Measurements from ENCODE around the gene PRKCZ. TPM values are rescaled to one million over a fixed set of nuclear protein-coding genes. Genes with fewer than 3 reads are reported as not detected.

PRKCZ gene
- total RNA-seq, 2 experiments from 2014 or later = 6.8 to 7.0 TPM

DNA sequence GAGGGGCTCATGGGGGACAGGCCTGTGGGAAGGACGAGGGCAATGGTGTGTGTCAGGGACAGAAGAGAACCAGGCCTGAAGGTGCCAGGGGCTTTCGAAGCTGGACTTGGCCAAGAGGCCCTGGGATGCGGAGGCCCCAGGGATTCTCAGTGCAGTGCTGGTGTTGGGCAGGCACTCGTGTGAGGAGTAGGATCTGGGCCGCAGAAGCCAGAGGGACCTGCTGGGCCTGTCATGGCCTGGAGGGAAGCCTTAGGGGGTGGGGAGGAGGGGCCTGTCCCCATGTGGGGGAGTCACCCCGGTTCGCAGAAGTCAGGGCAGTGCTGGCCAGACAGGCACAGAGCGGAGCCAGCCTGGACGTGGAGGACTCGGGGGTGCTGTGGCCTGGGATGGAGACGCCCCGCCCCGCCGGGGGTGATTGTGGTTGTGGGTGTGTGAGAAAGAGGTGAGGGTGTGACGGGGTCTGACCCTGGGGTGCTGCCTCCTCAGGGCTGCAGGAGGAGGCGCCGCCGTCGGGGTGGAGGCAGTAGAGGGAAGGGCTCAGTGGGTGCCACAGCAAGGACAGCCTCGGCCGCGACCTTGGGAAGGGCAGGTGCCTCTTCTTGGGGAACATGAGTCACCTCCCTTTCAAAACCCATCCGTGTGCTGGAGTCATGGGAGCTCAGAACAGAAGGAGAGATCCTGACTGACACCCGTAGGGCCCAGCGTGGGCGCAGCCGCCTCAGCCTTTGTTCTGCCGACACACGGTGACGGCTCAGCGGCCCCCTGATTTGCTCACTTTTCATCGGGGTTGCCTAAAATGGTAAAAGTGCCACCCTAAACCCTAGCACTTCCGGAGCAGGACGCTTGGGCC is 110.5 kb downstream of the PRKCZ start:
- H3K27ac Mint-ChIP-seq = no peak overlapping the region
- H3K9me3 Mint-ChIP-seq = no peaks in the 10 kb centered on the region
- intact Hi-C loops (cut with micrococcal nuclease) = loop anchor here (10.0 kb wide), 1 partner anchor 206 kb away; no protein-coding TSS in a partner anchor
- no peak for DNase-seq
- H3K4me1 Mint-ChIP-seq (ENCODE audit: low read depth) = peaks cover 6% of the 10 kb centered on the region
- H3K27me3 Mint-ChIP-seq (ENCODE audit: low read depth) = no peaks in the 10 kb centered on the region
- H3K36me3 Mint-ChIP-seq (ENCODE audit: low read depth) = peaks cover 2% of the 10 kb centered on the region
- H3K4me3 Mint-ChIP-seq = no peak overlapping the region
- CTCF ChIA-PET = interaction anchor here (2.0 to 2.3 kb wide), 2 partner anchors 14 to 20 kb away, joined by 6 to 9 read pairs; no protein-coding TSS in a partner anchor

DNA sequence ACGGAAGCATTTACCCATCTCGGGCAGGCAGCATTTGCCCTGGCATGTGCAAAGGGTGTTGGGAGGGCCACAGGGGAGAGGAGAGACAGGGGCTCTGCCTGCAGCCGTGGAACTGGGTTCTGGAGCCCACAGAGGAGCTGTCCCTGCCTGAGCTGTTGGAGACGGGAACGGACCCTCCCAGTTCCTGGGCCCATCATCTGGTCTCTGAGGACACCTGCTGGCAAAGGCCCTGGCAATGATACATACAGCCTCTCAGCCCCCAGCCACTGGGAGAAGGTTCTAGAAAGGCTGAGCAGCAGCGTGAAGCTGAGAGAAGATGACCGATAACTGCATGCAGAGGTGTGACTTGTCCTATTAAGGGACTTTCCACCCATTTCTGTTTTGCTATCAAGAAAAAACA is 113.0 kb downstream of the PRKCZ start:
- H3K9me3 Mint-ChIP-seq = no peaks in the 10 kb centered on the region
- no peak overlapping the region for H3K4me3 Mint-ChIP-seq
- intact Hi-C loops (cut with micrococcal nuclease) = loop anchor here (10.0 kb wide), 1 partner anchor 208 kb away; no protein-coding TSS in a partner anchor
- no peak overlapping the region for H3K27ac Mint-ChIP-seq
- no peaks in the 10 kb centered on the region for H3K27me3 Mint-ChIP-seq (ENCODE audit: low read depth)
- DNase-seq = no peak
- peaks cover 6% of the 10 kb centered on the region for H3K4me1 Mint-ChIP-seq (ENCODE audit: low read depth)
- peaks cover 2% of the 10 kb centered on the region for H3K36me3 Mint-ChIP-seq (ENCODE audit: low read depth)
- CTCF ChIA-PET = interaction anchor here (0.6 to 1.7 kb wide), 5 partner anchors 11 to 594 kb away, joined by 3 to 7 read pairs (median 3); no protein-coding TSS in a partner anchor

DNA sequence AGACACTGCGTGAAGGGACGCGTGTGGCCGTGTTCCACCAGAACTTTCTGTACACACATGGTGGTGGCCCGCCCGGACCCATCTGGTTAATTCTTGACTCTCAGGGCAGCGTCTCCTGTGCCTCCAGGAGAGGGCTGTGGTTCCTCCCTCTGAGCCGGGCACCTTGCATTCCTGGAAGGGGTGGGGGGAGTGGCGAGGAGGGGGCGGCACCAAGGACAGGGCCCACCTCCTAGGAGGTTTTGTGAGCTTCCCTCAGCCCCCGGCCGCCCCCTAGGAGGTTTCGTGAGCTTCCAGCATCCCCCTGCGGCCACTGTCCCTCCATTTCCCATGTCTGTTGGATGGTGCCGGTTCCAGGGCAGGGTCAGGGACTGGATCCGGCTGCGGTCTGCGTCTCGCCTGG is 115.4 kb downstream of the PRKCZ start:
- intact Hi-C loops (cut with micrococcal nuclease) = loop anchor here (10.0 kb wide), 1 partner anchor 211 kb away; no protein-coding TSS in a partner anchor
- no peak overlapping the region for H3K4me3 Mint-ChIP-seq
- H3K36me3 Mint-ChIP-seq (ENCODE audit: low read depth) = peaks cover 2% of the 10 kb centered on the region
- CTCF ChIA-PET = interaction anchor here (1.2 kb wide), 1 partner anchor 9 kb away, joined by 6 read pairs; no protein-coding TSS in a partner anchor
- no peaks in the 10 kb centered on the region for H3K27me3 Mint-ChIP-seq (ENCODE audit: low read depth)
- H3K27ac Mint-ChIP-seq = no peak overlapping the region
- peaks cover 6% of the 10 kb centered on the region for H3K4me1 Mint-ChIP-seq (ENCODE audit: low read depth)
- no peak for DNase-seq
- H3K9me3 Mint-ChIP-seq = no peaks in the 10 kb centered on the region

DNA sequence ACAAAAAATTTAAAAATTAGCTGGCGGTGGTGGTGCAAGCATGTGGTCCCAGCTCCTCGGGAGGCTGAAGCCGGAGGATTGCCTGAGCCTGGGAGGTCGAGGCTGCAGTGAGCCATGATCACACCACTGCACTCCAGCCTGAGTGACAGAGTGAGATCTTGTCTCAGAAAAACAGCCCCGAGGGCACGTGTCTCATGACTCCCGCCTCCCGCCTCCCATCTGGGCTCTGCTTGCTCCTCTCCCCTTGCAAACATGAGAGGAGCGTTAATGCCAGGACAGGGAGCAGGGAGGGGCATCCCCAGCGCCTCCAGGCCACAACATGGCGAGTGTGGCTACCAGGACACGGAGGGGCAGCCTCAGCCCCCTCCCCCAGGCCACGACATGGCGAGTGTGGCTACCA is 116.0 kb downstream of the PRKCZ start:
- intact Hi-C loops (cut with micrococcal nuclease) = loop anchor here (10.0 kb wide), 1 partner anchor 211 kb away; no protein-coding TSS in a partner anchor
- no peak overlapping the region for H3K27ac Mint-ChIP-seq

DNA sequence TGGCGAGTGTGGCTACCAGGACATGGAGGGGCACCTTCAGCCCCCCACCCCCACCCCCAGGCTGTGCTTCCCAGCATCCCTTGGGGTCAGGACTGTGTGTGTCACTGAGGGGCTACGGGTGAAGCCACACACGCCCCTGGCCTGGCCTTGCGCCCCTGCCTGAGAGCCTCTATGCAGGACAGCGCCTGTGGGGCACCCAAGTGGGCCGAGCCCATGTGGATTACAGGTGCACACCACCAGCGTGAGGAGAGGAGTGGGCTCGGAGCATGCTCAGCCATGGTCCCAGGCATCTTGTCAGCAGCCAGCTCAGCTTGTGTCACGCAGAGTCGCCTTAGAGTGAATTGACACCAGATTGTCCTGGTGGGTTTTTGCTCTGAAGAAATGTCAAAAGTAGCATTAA is 116.5 kb downstream of the PRKCZ start:
- CTCF ChIA-PET = no interaction called here
- Mint-ChIP-seq H3K4me1 (ENCODE audit: low read depth) (peaks cover 6% of the 10 kb centered on the region), H3K27ac (no peak overlapping the region), H3K9me3 (no peaks in the 10 kb centered on the region), H3K36me3 (ENCODE audit: low read depth) (peaks cover 2% of the 10 kb centered on the region), H3K27me3 (ENCODE audit: low read depth) (no peaks in the 10 kb centered on the region), H3K4me3 (no peak overlapping the region)
- intact Hi-C loops (cut with micrococcal nuclease) = loop anchor here (10.0 kb wide), 1 partner anchor 212 kb away; no protein-coding TSS in a partner anchor
- DNase-seq = no peak

More for the DNA sequence above, 116.0 kb downstream of the PRKCZ start:
- Mint-ChIP-seq H3K36me3 (ENCODE audit: low read depth) (peaks cover 2% of the 10 kb centered on the region), H3K9me3 (no peaks in the 10 kb centered on the region), H3K27me3 (ENCODE audit: low read depth) (no peaks in the 10 kb centered on the region), H3K4me3 (no peak overlapping the region), H3K4me1 (ENCODE audit: low read depth) (peaks cover 6% of the 10 kb centered on the region)
- CTCF ChIA-PET = interaction anchor here (1.2 kb wide), 1 partner anchor 8 kb away, joined by 6 read pairs; no protein-coding TSS in a partner anchor
- DNase-seq = no peak

DNA sequence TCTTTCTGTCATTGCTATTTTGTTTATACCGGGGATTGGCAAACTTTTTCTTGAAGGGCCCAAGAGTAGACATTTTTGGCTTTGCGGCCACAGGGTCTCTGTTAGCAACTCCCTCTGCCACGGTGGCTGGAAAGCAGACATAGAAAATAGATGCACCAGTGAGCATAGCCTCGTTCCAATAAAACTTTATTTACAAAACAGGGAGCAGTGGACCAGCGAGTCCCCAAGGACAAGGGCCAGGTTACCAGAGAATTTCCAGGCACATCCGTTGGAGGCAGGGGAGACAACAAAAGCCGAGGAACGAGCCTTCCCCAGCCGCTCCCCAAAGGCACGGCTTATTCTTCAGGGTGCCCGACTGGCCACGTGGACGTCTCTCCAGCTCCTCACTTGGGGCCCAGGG is 117.9 kb downstream of the PRKCZ start:
- Mint-ChIP-seq H3K27ac (no peak overlapping the region), H3K27me3 (ENCODE audit: low read depth) (no peaks in the 10 kb centered on the region), H3K9me3 (no peaks in the 10 kb centered on the region), H3K4me3 (no peak overlapping the region), H3K4me1 (ENCODE audit: low read depth) (no peaks in the 10 kb centered on the region), H3K36me3 (ENCODE audit: low read depth) (peaks cover 2% of the 10 kb centered on the region)
- intact Hi-C loops (cut with micrococcal nuclease) = loop anchor here (10.0 kb wide), 1 partner anchor 213 kb away; no protein-coding TSS in a partner anchor
- CTCF ChIA-PET = no interaction called here
- DNase-seq = no peak

DNA sequence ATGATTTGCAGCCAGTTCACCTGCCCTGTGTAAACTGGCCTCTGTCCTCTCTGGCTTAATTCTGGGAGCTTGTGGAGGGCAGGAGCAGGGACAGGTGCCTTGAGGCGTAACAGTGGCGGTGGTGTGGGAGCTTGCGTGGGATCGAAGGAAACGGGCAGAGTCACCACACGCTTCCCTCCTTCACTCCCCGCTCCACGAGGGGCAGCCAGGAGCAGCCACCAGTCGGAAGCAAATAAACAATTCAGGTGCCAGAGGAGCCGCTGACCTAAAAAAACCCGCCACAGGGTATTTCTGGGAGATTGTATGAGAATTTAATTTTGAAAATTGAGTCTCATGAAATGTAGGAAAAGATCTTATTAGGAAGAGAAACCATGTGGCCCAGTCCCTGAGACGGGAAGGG is 118.3 kb downstream of the PRKCZ start:
- CTCF ChIA-PET = interaction anchor here (0.6 kb wide), 1 partner anchor 122 kb away, joined by 3 read pairs; no protein-coding TSS in a partner anchor
- Mint-ChIP-seq H3K4me3 (no peak overlapping the region), H3K36me3 (ENCODE audit: low read depth) (peaks cover 2% of the 10 kb centered on the region), H3K4me1 (ENCODE audit: low read depth) (no peaks in the 10 kb centered on the region), H3K9me3 (no peaks in the 10 kb centered on the region), H3K27ac (no peak overlapping the region), H3K27me3 (ENCODE audit: low read depth) (no peaks in the 10 kb centered on the region)
- DNase-seq = no peak
- intact Hi-C loops (cut with micrococcal nuclease) = loop anchor here (10.0 kb wide), 1 partner anchor 214 kb away; no protein-coding TSS in a partner anchor

DNA sequence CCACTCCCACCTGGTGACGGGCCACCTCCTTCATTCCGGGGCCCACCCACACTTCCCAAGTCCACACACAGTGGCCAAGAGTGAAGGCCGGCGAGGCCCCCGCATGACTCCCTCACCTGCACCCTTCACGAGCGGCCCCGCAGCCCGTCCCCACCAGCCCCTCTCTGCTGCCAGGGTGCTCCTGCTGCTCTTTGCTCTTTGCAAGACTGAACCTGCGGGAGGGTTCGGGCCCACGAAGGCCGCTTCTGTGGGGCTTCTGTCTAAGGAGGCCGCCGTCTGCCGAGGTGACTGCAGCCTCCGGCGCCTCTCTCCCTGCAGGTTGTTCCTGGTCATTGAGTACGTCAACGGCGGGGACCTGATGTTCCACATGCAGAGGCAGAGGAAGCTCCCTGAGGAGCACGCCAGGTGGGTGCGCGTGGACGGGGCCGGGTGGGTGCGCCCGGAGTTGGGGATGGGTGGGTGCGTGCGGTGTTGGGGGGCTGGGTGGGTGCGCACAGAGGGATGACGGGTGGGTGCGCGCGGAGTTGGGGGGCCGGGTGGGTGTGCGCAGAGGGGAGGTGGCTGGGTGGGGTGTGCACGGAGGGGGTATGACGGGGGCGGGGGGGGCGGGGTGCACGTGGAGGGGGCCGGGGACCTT is 119.1 kb downstream of the PRKCZ start:
- Mint-ChIP-seq H3K9me3 (no peaks in the 10 kb centered on the region), H3K36me3 (ENCODE audit: low read depth) (peaks cover 2% of the 10 kb centered on the region), H3K27me3 (ENCODE audit: low read depth) (no peaks in the 10 kb centered on the region), H3K4me1 (ENCODE audit: low read depth) (no peaks in the 10 kb centered on the region), H3K27ac (no peak overlapping the region), H3K4me3 (no peak overlapping the region)
- no peak for DNase-seq
- CTCF ChIA-PET = no interaction called here
- intact Hi-C loops (cut with micrococcal nuclease) = loop anchor here (10.0 kb wide), 1 partner anchor 215 kb away; no protein-coding TSS in a partner anchor

DNA sequence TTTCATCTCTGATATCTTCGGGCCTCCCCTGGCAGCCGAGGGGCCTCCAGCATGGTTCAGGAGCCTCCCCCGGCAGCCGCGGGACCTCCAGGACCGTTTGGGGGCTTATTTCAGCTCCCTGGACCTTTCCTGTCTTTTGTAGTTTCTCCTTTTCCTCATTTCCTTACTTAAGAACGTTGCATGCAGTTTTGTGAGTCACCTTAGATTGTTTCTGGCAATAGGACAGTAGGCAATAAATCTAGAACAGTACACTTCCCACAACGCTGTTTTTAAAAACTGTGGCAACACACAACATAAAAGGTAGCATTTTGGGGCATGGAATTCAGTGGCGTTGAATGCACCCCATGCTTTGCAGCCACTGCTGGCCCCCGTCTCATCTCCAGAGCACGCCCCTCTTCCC is 120.0 kb downstream of the PRKCZ start:
- DNase-seq = no peak
- no peaks in the 10 kb centered on the region for H3K9me3 Mint-ChIP-seq
- no peaks in the 10 kb centered on the region for H3K27me3 Mint-ChIP-seq (ENCODE audit: low read depth)
- CTCF ChIA-PET = no interaction called here
- intact Hi-C loops (cut with micrococcal nuclease) = no loop called here
- H3K36me3 Mint-ChIP-seq (ENCODE audit: low read depth) = no peaks in the 10 kb centered on the region
- no peaks in the 10 kb centered on the region for H3K4me1 Mint-ChIP-seq (ENCODE audit: low read depth)
- no peak overlapping the region for H3K27ac Mint-ChIP-seq
- no peak overlapping the region for H3K4me3 Mint-ChIP-seq

DNA sequence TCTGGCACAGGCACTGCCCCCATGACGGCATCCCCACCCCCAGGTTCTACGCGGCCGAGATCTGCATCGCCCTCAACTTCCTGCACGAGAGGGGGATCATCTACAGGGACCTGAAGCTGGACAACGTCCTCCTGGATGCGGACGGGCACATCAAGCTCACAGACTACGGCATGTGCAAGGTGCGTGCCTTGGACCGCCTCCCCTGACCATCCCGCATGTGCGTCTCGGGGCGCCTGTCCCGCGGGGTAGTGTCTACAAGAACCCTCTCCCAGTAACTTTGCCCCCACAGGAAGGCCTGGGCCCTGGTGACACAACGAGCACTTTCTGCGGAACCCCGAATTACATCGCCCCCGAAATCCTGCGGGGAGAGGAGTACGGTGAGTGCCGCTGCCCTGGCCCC is 121.8 kb downstream of the PRKCZ start:
- no peak for DNase-seq
- Mint-ChIP-seq H3K4me1 (ENCODE audit: low read depth) (no peaks in the 10 kb centered on the region), H3K27me3 (ENCODE audit: low read depth) (no peaks in the 10 kb centered on the region), H3K9me3 (no peaks in the 10 kb centered on the region), H3K4me3 (no peak overlapping the region), H3K36me3 (ENCODE audit: low read depth) (peaks cover 5% of the 10 kb centered on the region), H3K27ac (no peak overlapping the region)
- CTCF ChIA-PET = no interaction called here
- intact Hi-C loops (cut with micrococcal nuclease) = no loop called here

DNA sequence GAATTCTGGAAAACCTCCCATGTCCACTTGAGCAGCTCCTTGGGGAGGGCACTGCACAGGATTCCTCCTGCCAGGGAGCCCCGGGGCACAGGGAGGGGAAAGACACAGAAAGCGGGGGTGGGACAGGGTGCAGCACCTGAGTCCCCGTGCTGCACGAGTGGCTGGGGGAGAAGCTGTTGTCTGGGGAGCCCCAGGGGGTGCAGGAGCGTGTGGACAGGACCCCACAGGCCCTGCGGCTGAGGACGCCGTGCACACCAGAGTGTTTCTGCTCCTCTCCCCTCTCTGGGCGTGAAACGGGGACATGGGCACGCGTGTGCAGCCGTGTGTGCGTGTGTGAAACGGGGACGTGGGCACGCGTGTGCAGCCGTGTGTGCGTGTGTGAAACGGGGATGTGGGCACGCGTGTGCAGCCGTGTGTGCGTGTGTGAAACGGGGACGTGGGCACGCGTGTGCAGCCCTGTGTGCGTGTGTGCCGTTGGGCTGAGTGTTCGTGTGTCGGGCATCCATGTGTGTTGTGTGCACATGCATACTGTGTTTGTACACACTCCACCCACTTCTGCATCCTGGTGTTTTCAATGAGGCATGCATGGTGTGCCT is 122.4 kb downstream of the PRKCZ start:
- CTCF ChIA-PET = no interaction called here
- intact Hi-C loops (cut with micrococcal nuclease) = no loop called here
- no peaks in the 10 kb centered on the region for H3K27me3 Mint-ChIP-seq (ENCODE audit: low read depth)

More for the DNA sequence above, 122.4 kb downstream of the PRKCZ start:
- H3K27ac Mint-ChIP-seq = no peak overlapping the region
- DNase-seq = no peak
- no peak overlapping the region for H3K4me3 Mint-ChIP-seq
- H3K4me1 Mint-ChIP-seq (ENCODE audit: low read depth) = no peaks in the 10 kb centered on the region
- no peaks in the 10 kb centered on the region for H3K9me3 Mint-ChIP-seq
- H3K36me3 Mint-ChIP-seq (ENCODE audit: low read depth) = peaks cover 5% of the 10 kb centered on the region

Measured in activated naive CD4-positive, alpha-beta T cell treated with anti-CD3 and anti-CD28 coated beads for 36 hours (primary cell).